HL-60/S4 (cell line): ENCODE measurements around the gene MORF4L1.
"Not testable (repeated sequence)": the region's sequence is repeated elsewhere in the genome, so short reads cannot be mapped to it uniquely, and the experiment has no call there.

Experiments
- in situ Hi-C: fragments of 300-500 bp; cut with MboI; formaldehyde crosslinking; loops from 2 replicates; pipeline ENCODE4 v1.14.3; 2022; ENCODE audit warnings: low sequenced_read_pairs

Gene MORF4L1

GRCh38 chr15:78923480-78924360 lies 51.0 kb downstream of the MORF4L1 start:
- in situ Hi-C loops, result no loop called here

- in situ Hi-C loops, result no loop called here
Measured at GRCh38 chr15:78925076-78925624, 52.5 kb downstream of the MORF4L1 start.

- in situ Hi-C loops, result no loop called here
Measured at GRCh38 chr15:78925956-78926743, 53.5 kb downstream of the MORF4L1 start.

- in situ Hi-C loops, result no loop called here
Measured at GRCh38 chr15:78927077-78927790, 54.5 kb downstream of the MORF4L1 start.

GRCh38 chr15:78928176-78928575 lies 55.5 kb downstream of the MORF4L1 start:
- in situ Hi-C loops, result not testable (repeated sequence)

- in situ Hi-C loops, result no loop called here
Measured at GRCh38 chr15:78928616-78929093, 56.0 kb downstream of the MORF4L1 start.

- in situ Hi-C loops, result no loop called here
Measured at GRCh38 chr15:78929536-78930264, 57.0 kb downstream of the MORF4L1 start.

GRCh38 chr15:78930577-78931388 lies 58.1 kb downstream of the MORF4L1 start:
- in situ Hi-C loops, result no loop called here

GRCh38 chr15:78931439-78932257 lies 59.0 kb downstream of the MORF4L1 start:
- in situ Hi-C loops, result no loop called here

- in situ Hi-C loops, result no loop called here
Measured at GRCh38 chr15:78932258-78932808, 59.6 kb downstream of the MORF4L1 start.

- in situ Hi-C loops, result no loop called here
Measured at GRCh38 chr15:78933187-78933822, 60.6 kb downstream of the MORF4L1 start.

GRCh38 chr15:78933823-78934654 lies 61.3 kb downstream of the MORF4L1 start:
- in situ Hi-C loops, result no loop called here

GRCh38 chr15:78934655-78935023 lies 61.9 kb downstream of the MORF4L1 start:
- in situ Hi-C loops, result no loop called here

GRCh38 chr15:78937132-78937739 lies 64.5 kb downstream of the MORF4L1 start:
- in situ Hi-C loops, result no loop called here

- in situ Hi-C loops, result no loop called here
Measured at GRCh38 chr15:78938658-78939488, 66.2 kb downstream of the MORF4L1 start.

- in situ Hi-C loops, result no loop called here
Measured at GRCh38 chr15:78942741-78943140, 70.1 kb downstream of the MORF4L1 start.
